Activated CD8-positive, alpha-beta memory T cell treated with anti-CD3 and anti-CD28 coated beads for 24 hours (primary cell): ENCODE data around the gene HIBADH.

Experiments
- DNase-seq: peaks from one replicate; pipeline ENCODE4 v3.0.0-alpha.2; 2020

The HIBADH gene

DNA sequence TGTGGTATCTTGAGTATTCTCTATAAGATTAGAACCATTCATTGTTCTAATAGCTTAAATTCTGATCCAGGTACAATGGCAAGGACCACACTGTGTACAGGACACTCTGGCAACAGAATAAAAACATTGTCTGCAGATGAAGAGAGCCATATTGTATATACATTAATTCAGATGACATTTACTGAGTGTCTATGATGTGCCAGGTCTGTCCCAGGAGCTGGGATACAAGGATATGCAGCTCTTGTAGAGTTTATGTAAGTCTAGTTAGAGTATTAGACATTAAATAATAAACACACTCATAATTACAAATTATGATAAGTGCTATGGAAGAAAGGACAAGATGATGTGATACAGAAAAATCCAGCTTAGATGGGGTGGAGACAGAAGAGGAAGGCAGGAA lies 184.1 kb downstream of the HIBADH start:
- DNase-seq: no peak

DNA sequence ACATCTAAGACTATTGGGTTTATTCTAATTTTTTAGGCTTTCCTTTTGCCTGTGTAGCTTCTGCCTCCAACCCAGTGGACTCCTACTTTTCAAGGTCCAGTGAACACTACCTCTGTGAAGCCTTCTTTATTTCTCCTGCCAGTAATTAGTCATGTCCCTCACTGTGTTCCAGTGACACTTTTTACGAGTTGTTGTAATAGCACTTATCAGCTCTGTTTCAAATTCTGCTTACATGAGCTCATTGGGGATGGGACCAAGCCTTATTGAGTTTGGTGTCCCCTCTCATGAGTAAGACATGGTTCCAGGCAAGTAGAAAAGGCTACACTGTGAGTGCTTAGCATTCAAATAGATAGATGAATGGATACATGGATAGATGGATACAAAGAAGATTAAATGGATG lies 184.6 kb downstream of the HIBADH start:
- no peak for DNase-seq

DNA sequence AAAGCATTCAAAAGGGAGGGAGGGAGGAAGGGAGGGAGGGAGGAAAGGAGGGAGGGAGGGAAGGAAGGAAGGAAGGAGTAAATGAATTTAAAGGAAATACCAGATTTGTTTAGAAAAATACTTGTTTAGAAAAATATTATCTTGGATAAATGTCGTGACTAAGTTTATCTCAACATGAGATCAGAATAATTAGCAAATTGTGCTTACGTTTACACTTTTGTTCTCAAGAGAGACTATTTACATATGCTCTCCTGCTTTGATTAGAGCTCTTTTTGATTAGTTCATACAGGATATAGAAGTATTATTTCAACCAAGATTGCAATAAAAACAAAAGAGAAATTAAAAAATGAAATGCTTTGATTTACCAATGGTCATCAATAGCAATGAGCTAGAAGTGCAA lies 186.2 kb downstream of the HIBADH start:
- DNase-seq: no peak
